Tibial nerve (tissue), 4 donors: ENCODE results near the gene APLP2. TPM values are rescaled to one million over a fixed set of nuclear protein-coding genes. Genes with fewer than 3 reads are reported as not detected.

Source experiments
- DNase-seq, 2 donors: peaks; one replicate each; pipeline ENCODE4 v3.0.0-alpha.2; 2019; ENCODE audit warnings: low spot score in 2 of 2
- H3K27ac ChIP-seq, 4 donors: fragments of 200-600 bp; sonication (generic) in 3 of 4; one replicate each; pipeline ENCODE4 v1.5.1; 2017 to 2019; ENCODE audit warnings: mild to moderate bottlenecking in 1 of 4
- H3K27me3 ChIP-seq, 2 donors: fragments of 200-600 bp; sonication (generic) in 1 of 2; one replicate each; pipeline versions ENCODE4 v1.5.1 to v1.6.0; 2017 to 2019
- H3K36me3 ChIP-seq, 3 donors: fragments of 200-600 bp; sonication (generic); one replicate each; pipeline ENCODE4 v1.5.1; 2018 to 2019
- H3K4me1 ChIP-seq, 4 donors: fragments of 200-600 bp; sonication (generic) in 3 of 4; one replicate each; pipeline ENCODE4 v1.5.1; 2017 to 2019
- H3K4me3 ChIP-seq, 4 donors: fragments of 200-600 bp; sonication (generic) in 3 of 4; one replicate each; pipeline ENCODE4 v1.5.1; 2017 to 2019; ENCODE audit warnings: mild to moderate bottlenecking in 1 of 4, moderate library complexity in 1 of 4
- H3K9me3 ChIP-seq, 4 donors: fragments of 200-600 bp; sonication (generic) in 3 of 4; one replicate each; pipeline ENCODE4 v1.5.1; 2017 to 2019
- CTCF ChIP-seq, 5 experiments: fragments of 200-600 bp in 3 of 5; fragments of 450-650 bp in 2 of 5; sonication (generic) in 3 of 5; IDR thresholded peaks; one replicate each; pipeline ENCODE4 v1.5.1; 2016 to 2019; ENCODE audit warnings: antibody characterized with exemption in 5 of 5, mild to moderate bottlenecking in 3 of 5, moderate library complexity in 2 of 5
- EP300 ChIP-seq, 2 donors: sonication (generic); formaldehyde crosslinking; IDR thresholded peaks; one replicate each; pipeline ENCODE4 v1.6.1; 2017; ENCODE audit warnings: antibody characterized with exemption in 2 of 2, mild to moderate bottlenecking in 1 of 2
- POLR2A ChIP-seq, 2 donors: fragments of 450-650 bp; IDR thresholded peaks; one replicate each; pipeline ENCODE4 v1.6.1; 2017; ENCODE audit warnings: antibody characterized with exemption in 2 of 2, mild to moderate bottlenecking in 2 of 2, moderate library complexity in 2 of 2
- WGBS, 2 donors: methylation state at CpG; one replicate each; pipeline ENCODE4 v1.1.5; 2018; 5-methylcytosine and 5-hydroxymethylcytosine counted together
- total RNA-seq, 4 donors: library from RNA; depleted of rRNA; stranded (reverse); fragments of >200 nt; gene quantifications; one replicate each; pipeline ENCODE4 v1.1.0, GENCODE V29; 2016

Gene APLP2
- total RNA-seq, 4 donors from 2014 or later, result 200 to 229 (median 212) TPM

DNA sequence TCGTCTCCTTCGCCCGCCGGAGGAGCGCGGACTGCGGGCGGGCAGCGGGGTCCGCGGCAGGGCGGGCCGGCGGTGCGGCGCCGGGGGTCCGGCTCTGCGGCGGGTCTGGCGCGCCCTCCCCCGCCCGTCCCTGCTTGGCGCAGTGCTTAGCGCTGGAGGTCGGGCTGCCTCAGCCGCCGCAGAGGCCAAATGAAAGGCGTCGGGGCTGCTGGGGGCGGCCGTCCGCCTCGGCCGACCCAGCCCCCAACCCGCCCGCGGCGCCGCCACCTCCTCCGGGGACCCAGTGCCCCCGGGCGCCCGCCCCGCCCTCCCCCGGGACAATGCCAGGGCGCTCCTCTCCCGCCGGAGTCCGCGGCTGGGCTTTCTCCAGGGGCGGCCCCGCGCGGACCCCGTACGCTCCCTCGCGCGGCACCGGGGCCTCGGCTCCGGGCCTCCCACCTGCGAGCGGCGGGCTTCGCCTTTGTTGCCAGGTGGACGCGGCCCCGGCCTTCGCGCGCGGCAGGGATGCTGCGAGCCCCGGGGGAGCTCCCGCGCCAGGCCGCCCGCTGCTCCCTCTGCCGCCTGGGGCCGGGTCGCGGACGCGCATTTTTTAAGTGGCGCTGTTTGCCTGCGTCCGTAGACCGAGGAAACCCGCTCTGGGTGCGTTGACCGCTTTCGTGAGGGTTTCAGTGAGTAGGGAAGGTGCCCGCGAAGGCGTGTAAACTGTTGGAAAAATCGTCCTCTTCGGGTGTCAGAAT, 583 bp downstream of the APLP2 start:
- Histone ChIP-seq H3K4me3 (peak overlapping the region; percentile 77 to 96 (median 86)), H3K4me1 (peaks cover 0 to 35% (median 2%) of the 10 kb centered on the region in 4 donors), H3K27ac (peak overlapping the region; percentile 90 to 96 (median 94)), H3K27me3 (no peaks in the 10 kb centered on the region), H3K9me3 (no peaks in the 10 kb centered on the region), H3K36me3 (no peaks in the 10 kb centered on the region)
- 1% methylated on average over 19 to 34 of the region's 100 CpGs for WGBS, 2 donors
- DNase-seq, result no peak
- TF ChIP-seq POLR2A (IDR thresholded peaks at IDR 0.05) (peak in 1 of 2 donors; percentile 15), EP300 (IDR thresholded peaks at IDR 0.05) (peak in 1 of 2 donors; percentile 15), CTCF (IDR thresholded peaks at IDR 0.05) (no peak)

GRCh38 chr11:130070846-130071200, 1.1 kb downstream of the APLP2 start:
- H3K36me3 ChIP-seq, result no peaks in the 10 kb centered on the region
- H3K27ac ChIP-seq, result peak overlapping the region; percentile 90 to 96 (median 94)
- peaks cover 0 to 35% (median 2%) of the 10 kb centered on the region in 4 donors for H3K4me1 ChIP-seq
- DNase-seq, result no peak
- H3K4me3 ChIP-seq, result peak overlapping the region; percentile 77 to 96 (median 86)
- H3K9me3 ChIP-seq, result no peaks in the 10 kb centered on the region
- no peaks in the 10 kb centered on the region for H3K27me3 ChIP-seq
- WGBS, 2 donors, result 1 to 2% methylated on average over 15 to 20 of the region's 23 CpGs
- TF ChIP-seq POLR2A (IDR thresholded peaks at IDR 0.05), result no peak
- no peak for TF ChIP-seq EP300 (IDR thresholded peaks at IDR 0.05)
- no peak for TF ChIP-seq CTCF (IDR thresholded peaks at IDR 0.05)

GRCh38 chr11:130071211-130071712, 1.6 kb downstream of the APLP2 start:
- Histone ChIP-seq H3K36me3 (no peaks in the 10 kb centered on the region), H3K27me3 (no peaks in the 10 kb centered on the region), H3K4me1 (peaks cover 0 to 35% (median 2%) of the 10 kb centered on the region in 4 donors), H3K9me3 (no peaks in the 10 kb centered on the region), H3K27ac (peak overlapping the region; percentile 90 to 96 (median 94)), H3K4me3 (peak overlapping the region; percentile 77 to 96 (median 86))
- WGBS, 2 donors, result 37% methylated on average over 11 of the region's 11 CpGs
- DNase-seq, result no peak
- TF ChIP-seq POLR2A (IDR thresholded peaks at IDR 0.05) (no peak), EP300 (IDR thresholded peaks at IDR 0.05) (no peak), CTCF (IDR thresholded peaks at IDR 0.05) (no peak)

DNA sequence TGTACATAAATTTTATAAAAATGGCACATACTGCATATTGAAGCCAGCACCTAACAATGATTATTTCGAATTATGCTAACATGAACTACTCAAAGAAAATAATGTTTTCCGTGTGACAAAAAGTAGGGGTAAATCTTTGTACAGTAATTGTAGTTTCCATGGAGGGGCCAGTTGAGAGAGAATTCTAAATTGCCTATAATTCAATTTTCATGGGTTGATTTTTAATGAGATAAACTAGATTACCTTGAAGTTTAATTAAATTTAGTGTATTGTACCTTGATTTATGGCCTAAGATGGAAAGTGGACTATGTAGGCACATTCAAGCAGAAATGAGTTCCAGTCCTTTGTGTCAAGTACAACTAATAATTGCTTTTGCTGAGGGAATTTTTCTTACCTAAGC, 5.0 kb downstream of the APLP2 start:
- no peaks in the 10 kb centered on the region for H3K36me3 ChIP-seq
- no peaks in the 10 kb centered on the region for H3K9me3 ChIP-seq
- H3K4me3 ChIP-seq, result no peak overlapping the region
- H3K27ac ChIP-seq, result no peak overlapping the region
- DNase-seq, result no peak
- TF ChIP-seq POLR2A (IDR thresholded peaks at IDR 0.05) (no peak), EP300 (IDR thresholded peaks at IDR 0.05) (no peak), CTCF (IDR thresholded peaks at IDR 0.05) (no peak)
- WGBS, 2 donors, result 96 to 97% methylated on average over 2 of the region's 2 CpGs
- peaks cover 0 to 21% (median 2%) of the 10 kb centered on the region in 4 donors for H3K4me1 ChIP-seq
- no peaks in the 10 kb centered on the region for H3K27me3 ChIP-seq

DNA sequence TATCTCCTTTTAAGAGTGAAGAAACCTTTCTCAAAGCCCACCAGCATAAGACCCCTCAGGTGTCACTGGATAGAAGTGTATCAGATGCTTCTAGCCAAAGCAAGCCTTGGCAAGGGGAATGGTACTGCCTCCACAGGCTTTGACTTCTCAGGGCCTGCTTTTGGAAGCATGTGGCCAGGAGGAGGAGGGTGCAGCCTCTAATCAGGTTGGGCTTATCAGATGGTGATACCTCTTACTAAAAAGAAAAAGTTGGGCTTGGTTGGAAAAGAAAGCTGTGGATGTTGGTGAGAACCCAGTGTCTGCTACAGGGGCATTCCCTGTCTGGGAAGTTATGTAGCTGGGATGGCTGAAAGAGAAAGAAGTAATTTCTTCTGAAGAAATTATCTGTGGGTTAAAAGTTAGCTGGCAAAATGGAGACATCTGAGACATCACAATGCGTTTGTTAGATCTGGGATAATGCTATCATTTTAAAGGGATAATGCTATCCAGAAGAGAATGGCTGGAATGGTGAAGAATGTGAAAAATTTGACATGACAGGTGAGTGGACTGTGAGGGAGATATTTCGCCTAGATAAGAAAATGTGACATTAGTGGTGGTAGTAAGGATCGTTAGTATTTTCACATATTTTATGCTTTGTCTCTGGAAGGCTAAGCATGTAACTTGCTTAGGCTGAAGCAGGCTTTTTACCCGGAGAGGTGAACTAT, 7.2 kb downstream of the APLP2 start:
- Histone ChIP-seq H3K27me3 (no peaks in the 10 kb centered on the region), H3K36me3 (no peaks in the 10 kb centered on the region), H3K4me1 (peaks cover 0 to 11% (median 0%) of the 10 kb centered on the region in 4 donors), H3K4me3 (no peak overlapping the region), H3K9me3 (no peaks in the 10 kb centered on the region), H3K27ac (no peak overlapping the region)
- TF ChIP-seq POLR2A (IDR thresholded peaks at IDR 0.05), result no peak
- no peak for TF ChIP-seq EP300 (IDR thresholded peaks at IDR 0.05)
- TF ChIP-seq CTCF (IDR thresholded peaks at IDR 0.05), result no peak
- no peak for DNase-seq
- WGBS, 2 donors, result 74 to 77% methylated on average over 4 of the region's 4 CpGs
